Stimulated activated naive CD4-positive, alpha-beta T cell treated with Interleukin-2 at 50 U/mL for 16 hours (primary cell): ENCODE results near the gene ACOXL.

Experiments used
- DNase-seq: peaks from one replicate; lab custom pipeline; 2025; lab: John Stamatoyannopoulos, UW

Gene ACOXL

DNA sequence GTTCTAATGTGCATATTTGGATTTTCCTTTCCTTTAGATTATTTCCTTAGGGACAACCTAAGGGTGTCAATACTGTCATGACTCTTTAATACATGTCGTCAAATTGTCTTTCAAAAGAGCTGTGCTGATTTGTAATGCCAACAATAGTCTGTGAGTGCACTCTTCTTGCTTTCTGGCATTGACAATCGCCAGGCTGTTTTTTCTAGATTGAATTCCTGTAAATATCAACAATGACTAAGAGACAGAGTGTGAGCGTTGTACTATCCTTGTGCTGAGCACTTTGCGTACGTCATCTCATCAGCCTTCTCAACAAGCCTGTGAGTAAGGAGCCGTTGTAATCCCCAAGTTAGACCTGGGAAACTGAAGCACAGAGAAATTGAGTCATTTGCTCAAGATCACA lies 96.0 kb downstream of the ACOXL start:
- no peak for DNase-seq

- DNase-seq: no peak
These were observed 97.2 kb downstream of the ACOXL start for GRCh38 chr2:110829413-110830146.

- no peak for DNase-seq
These were observed 100.4 kb downstream of the ACOXL start for GRCh38 chr2:110832740-110833139.

DNA sequence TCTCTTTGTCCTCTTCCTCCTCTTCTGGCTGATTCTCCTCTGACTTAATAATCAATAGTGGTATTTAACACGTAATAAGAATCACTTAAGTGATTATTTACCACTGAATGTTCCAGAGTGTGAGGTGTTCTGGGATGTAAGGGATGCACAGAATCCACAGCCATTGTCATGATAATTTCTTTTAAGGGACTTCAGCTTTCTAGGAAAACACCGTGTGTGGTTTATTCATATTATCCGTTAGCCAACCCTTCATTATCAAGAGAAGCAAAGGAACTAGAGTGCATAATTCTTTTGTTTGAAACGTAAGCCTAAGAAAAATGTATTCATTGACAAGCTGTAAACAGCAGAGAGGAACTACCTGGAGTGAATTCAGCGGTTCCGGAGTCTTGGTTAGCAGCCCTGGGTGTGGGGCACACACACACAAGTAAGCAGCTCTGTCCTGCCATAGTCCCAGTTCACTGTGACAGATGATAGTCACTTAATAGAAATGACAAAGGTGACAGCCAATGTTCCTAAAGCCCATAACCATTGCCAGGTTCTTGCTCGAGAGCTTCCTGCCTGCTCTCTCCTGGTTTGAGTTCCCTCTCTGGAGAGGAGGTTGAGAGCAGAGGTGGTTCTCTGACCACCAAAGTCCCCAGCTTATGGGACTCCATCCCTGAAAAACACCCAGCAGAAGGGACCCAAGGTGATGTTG lies 101.9 kb downstream of the ACOXL start:
- no peak for DNase-seq

DNA sequence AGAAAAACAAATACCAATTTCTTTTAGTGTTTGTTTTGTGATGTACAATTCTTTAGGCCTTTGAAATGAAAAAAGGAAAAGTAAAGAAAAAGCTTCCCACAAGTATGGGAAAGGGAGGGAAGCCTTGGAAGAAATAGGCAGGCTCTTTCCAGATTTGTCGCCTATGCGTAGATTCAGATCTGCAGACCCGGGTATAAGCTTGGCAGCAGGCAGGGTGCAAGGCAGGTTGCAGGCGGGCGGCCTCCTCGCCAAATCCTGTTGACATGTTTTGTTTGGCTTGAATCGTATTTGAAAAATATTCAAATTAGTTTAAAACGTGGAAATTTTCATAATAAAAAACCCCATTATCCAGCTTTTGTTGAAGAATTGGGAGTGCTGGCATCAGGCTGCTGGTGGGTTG lies 104.3 kb downstream of the ACOXL start:
- no peak for DNase-seq

GRCh38 chr2:110837446-110838409 lies 105.4 kb downstream of the ACOXL start:
- no peak for DNase-seq

DNA sequence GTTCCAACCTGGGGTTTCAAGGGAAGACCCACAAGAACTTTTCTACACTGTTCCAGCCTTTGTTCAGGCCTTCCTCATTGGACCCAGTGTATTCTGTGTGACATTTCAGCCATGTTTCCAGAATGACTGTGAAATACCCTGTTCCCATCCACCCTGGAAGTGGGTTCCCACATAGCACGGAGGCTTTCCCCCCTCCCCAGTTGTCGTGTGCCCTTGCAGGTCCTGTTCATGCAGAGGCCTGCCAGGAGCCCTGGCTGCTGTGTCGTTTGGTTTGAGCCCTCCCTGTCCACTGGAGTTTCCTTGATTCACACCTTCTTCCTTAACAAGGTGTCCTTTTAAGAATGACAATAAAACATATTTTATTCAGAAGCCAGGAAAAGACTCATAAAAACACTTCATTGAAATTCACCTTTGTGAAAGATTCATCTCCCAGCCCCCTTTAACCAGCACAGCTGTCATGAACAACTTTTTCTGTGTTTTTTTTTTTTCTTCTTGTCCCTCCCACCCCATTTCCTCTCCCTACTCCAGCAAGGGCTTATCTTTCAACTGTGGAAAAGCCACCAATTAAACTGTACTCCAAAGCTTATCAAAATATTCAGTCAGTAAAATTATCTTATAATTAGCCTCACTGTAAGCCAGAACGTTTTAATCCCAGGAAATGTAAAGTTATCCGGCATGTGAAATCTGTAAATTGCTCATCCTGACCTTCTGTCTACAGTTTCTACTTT lies 106.4 kb downstream of the ACOXL start:
- DNase-seq: no peak

- DNase-seq: no peak
These were observed 108.1 kb downstream of the ACOXL start for GRCh38 chr2:110840508-110840907.

GRCh38 chr2:110842048-110842447 lies 109.7 kb downstream of the ACOXL start:
- no peak for DNase-seq

- no peak for DNase-seq
These were observed 111.1 kb downstream of the ACOXL start for GRCh38 chr2:110843496-110843895.

- no peak for DNase-seq
These were observed 111.7 kb downstream of the ACOXL start for GRCh38 chr2:110843959-110844510.

GRCh38 chr2:110847651-110848050 lies 115.3 kb downstream of the ACOXL start:
- DNase-seq: no peak

- DNase-seq: no peak
These were observed 115.7 kb downstream of the ACOXL start for GRCh38 chr2:110848071-110848470.

DNA sequence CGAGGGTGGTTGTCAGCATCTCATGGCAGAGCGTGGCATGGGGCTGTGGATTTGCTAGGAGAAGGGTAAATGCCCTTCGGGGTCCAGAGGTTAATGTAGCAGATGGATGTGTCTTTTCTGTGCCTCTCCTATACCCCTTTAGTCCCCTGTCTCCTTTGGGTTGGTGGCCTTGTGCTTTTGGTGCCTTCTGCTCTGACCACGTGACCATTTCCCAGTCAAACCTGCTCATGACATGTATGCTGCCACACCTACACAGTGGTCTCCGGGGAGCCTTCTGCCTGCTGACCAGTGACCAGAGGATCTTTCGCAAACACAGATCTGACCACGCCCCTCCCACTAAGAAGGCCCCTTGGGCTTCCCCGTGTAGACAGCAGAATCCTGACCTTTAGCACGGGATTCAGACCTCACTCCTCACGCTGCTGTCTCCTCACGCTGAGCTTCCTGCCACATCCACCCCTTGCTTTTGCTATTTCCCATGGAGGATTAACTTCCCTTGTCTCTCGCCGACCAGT lies 116.2 kb downstream of the ACOXL start:
- DNase-seq: no peak

DNA sequence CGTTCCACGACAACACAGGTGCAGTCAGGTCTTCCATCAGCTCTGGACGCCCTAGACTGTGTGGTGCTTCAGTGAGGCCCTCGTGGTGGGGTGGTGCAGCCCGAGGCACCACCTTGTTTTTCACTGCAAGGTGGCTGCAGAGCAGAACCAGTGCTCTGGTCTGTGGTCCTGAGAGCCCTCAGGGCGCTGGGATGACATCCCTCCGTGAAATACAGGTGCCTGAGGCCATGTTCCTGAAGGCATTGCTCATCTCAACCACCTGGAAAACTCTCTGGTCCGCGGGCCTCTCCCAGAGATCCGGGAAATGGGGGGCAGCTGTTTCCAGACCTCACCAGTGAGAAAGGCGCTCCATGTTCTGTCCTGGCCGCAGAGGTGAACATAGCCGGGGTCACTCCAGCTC lies 119.2 kb downstream of the ACOXL start:
- no peak for DNase-seq

DNA sequence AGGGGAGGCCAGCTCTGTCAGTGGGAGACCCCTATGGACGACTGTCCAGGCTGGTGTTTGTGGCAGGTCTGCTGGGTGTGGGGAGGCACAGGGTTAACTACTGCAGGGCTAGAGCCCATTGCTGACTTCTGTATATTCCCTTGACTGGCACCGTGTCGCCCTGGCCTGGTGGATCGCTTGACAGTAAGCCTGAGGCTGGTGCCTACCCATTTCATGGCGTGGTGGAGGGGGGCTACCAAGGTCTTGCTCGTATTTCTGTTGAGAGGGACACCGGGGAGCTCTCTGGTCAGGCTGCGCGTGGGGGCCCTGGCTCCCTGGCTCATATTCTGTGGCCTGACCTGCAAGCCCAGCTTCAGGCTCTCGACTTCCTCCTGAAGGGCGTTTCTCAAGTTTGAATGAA lies 119.7 kb downstream of the ACOXL start:
- DNase-seq: no peak

GRCh38 chr2:110852541-110853263 lies 120.3 kb downstream of the ACOXL start:
- no peak for DNase-seq

DNA sequence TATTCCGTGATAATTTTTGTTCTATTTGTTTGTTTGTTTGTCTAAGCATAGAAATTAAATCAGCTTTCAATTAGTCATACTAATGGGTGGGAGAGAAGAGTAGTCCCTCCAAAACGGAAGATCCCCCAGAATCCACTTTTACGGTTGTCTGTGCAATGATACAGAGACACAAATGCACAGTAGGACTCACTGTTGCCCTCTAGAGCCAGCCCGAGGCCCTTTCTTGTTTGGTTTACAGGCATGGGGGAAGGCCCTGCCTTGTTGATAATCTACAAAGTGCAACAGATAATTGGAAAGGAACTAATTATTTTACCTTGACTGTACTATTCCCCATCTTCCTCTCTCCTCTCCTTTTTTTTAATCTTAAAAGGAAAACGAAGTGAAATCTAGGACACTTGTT lies 121.1 kb downstream of the ACOXL start:
- DNase-seq: peak; percentile 51

DNA sequence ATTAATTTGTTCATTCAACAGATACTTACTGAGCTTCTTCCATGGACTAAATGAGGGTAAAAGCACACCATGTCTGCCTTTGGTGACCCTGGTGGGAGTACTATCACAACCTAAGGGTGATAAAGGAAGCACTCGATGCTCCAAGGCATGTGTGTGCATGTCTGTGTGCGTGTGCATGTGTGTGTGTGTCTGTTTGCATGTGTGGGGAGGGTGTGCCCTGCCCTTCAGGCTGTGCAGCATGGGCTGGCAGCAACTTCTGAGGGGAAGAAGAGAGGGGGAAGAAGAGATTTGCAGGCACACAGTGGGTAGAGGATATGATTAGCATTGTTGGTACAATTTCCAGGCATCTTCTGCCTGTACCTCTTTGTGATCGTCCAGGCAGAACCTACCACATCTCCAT lies 121.6 kb downstream of the ACOXL start:
- DNase-seq: no peak

- DNase-seq: no peak
These were observed 122.1 kb downstream of the ACOXL start for GRCh38 chr2:110854355-110855081.
